T follicular helper cell (primary cell): Measurements from ENCODE around the gene ERC2.
"Not testable (repeated sequence)": the region's sequence is repeated elsewhere in the genome, so short reads cannot be mapped to it uniquely, and the experiment has no call there.

Experiments
- DNase-seq: peaks from one replicate; pipeline ENCODE4 v3.0.0-alpha.2; 2020; ENCODE audit warnings: low read depth

ERC2 gene

DNA sequence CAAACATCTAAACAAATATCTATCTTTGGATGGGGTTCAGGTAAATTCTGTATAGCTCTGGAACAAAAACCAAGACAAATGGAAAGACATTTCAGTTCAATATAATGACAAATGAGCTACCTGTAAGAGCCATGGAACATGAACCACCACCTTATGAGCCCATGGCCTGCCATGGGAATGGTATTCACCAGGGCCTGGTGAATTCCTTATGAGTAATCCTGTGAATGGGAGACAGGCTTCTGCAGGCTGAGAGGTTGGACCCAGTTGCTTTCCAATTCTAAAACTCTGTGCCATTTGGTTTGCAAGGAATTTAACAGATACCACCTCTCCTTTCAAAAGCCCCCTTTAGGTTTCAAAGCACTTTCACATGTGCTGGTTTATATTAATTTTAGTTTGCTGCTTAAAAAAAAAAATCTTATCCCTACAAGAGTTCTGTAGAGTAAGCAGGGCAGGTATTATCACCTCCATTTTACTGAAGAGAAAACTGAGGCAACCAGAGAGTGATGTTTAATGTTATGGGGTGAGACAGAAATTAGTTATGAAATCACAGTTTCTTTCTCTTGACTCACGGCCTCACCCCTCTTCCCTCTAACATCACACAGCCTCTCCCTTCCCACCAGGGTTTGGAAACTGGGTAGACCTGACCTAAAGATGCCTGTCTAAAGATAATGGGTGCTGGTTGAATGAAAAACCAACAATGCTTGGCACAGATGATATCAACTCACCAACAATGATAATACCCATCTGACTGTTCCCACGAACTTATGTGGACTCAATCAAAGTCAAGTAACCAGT is 583.6 kb downstream of the ERC2 start:
- DNase-seq = no peak

GRCh38 chr3:55884066-55884465 is 584.2 kb downstream of the ERC2 start:
- DNase-seq = no peak

GRCh38 chr3:55882006-55882405 is 586.3 kb downstream of the ERC2 start:
- no peak for DNase-seq

GRCh38 chr3:55880357-55880756 is 587.9 kb downstream of the ERC2 start:
- DNase-seq = no peak

DNA sequence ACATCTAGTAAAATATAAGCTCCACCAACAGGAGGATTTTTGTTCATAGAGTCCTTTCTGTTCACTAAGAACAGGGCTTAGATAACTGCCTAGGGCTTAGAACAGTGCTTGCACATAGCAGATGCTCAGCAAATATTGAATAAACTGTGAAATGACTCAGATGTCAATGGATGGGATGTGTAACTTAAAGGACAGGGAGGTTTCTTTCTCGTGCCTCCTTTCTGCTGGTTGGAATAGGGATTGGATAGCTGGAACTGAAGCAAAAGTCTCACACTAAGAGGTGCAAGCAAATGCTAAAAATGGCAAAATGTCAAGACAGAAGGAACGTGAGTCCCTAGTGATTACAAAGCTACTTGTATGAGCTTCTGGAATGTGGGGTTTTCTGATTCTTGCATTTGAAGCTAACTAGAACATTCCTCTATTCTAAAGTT is 588.4 kb downstream of the ERC2 start:
- DNase-seq = no peak

DNA sequence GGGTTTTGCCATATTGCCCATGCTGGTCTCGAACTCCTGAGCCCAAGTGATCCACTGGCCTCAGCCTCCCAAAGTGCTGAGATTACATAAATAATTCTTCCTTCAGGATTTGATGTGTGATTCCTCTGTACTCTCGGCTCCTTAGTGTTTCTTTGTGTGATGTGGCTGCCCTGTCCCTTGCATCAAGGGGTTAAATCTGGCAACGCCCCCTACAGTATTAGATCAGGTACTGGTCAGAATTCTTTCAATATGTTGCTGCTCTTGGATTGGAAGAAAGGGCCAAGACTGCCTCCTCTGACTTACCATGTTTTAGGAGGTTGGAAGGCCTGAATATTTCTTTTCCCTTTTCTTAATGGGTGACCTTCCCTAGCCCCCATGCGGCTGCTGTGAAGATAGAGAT is 590.6 kb downstream of the ERC2 start:
- no peak for DNase-seq

DNA sequence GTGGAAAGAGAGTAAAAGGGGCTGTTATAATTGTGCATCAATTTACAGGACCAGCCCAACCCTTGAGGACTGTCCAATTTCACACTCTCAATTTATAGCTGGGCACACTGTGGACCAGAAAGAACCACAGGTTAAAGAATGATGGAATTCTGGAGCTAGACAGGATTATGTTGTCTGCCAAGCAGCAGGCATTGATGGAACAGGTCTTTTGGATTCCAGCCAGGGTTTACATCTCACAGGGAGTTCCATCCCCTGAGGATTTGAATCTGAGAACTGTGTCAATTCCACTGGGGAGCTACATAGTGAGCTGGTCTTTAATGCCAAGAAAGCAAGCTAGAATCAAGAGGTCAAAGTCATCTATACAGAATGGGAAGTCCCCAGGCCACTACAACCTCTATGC is 591.7 kb downstream of the ERC2 start:
- no peak for DNase-seq

GRCh38 chr3:55875113-55875512 is 593.2 kb downstream of the ERC2 start:
- no peak for DNase-seq

- DNase-seq = no peak
Observed at GRCh38 chr3:55873523-55874254, 594.6 kb downstream of the ERC2 start.

GRCh38 chr3:55870594-55870993 is 597.7 kb downstream of the ERC2 start:
- no peak for DNase-seq

GRCh38 chr3:55868347-55868746 is 599.9 kb downstream of the ERC2 start:
- DNase-seq = no peak

DNA sequence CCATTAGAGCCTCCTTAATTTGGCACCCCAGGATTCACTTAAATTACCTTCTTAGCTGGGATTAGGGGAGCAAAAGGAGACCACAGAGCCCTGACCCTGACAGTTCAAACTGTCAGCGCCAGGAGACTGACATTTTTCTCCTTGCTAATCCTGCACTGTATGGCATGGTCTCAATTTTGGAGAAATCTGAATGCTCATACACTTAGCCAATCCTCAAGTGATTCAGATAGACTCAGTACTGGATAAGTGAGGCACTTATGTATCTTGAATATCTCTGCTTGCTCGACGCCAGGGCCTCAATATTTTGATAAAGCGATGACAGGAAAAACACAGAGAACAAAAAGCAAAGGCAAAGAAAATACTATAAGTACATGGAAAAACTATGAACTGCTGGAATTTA is 605.2 kb downstream of the ERC2 start:
- DNase-seq = no peak

DNA sequence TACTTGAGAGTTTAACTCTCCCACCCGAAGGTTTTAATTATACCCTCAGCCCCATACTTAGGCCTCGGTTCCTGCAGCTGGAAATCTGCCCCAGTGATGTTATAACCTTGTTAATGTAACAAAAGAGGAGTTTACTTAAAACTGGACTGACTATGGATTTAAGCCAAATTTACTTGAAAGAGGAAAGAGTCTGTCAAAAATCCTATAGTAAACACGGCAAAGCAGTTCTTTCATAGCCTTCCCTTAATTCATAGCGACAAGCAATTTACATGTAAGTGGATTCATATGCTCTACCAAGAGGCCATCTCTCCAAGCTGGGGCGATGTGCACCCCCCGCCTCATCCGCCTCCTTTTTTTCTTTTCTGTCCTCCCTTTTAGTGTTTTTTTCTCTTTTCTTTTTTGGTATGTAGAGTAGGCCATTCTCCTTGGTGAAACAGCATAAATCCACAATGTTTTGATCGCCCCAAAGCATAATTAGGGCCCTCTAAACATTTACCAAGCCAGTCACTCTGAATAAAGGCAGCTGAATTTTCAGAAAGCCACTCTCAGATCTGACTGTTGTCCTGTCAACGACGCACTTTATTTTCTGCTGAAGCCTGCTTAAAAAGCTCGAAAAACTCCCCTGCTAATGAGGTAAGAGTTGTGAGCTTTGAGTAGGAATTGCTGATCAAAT is 608.1 kb downstream of the ERC2 start:
- DNase-seq = no peak

GRCh38 chr3:55859305-55859704 is 609.0 kb downstream of the ERC2 start:
- no peak for DNase-seq

- no peak for DNase-seq
Observed at GRCh38 chr3:55858727-55859126, 609.5 kb downstream of the ERC2 start.

GRCh38 chr3:55858302-55858701 is 610.0 kb downstream of the ERC2 start:
- DNase-seq = no peak

- no peak for DNase-seq
Observed at GRCh38 chr3:55857633-55858032, 610.6 kb downstream of the ERC2 start.

DNA sequence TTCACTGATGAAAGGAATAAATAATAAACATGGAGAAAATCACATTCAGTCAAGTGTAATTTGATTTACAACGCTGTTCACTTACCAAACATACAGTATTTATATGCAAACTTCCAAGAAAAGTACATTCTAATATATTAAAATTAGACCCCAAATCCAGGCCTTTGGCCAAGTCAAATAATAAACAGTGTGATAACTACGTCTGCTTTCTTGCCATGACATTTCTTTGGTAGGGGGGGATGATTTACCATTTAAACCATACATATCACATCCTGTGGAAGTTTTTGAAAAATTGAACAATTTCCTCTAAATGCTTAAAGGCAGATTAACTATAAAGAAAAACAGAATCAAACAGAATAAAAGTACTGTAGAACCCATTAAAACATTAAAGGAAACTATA is 613.0 kb downstream of the ERC2 start:
- DNase-seq = no peak

DNA sequence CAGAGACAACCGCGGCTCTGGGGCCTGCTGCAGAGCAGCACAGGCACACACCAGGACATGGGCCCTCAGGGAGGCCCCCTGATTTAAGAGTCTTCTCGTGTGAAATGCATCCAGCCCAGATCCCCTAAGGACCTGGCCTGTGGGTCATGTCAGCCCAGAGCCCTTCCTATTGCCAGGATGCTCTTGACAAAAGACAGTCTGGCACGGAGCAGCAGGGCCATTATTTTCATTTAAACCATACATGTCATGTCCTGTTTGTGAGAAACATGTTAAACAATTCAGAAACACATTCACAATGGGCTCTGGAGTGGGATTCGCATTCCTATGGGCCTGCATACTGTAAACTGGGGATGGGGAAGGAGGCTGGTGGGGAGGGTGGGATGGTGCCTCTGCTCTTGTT is 613.8 kb downstream of the ERC2 start:
- no peak for DNase-seq

- no peak for DNase-seq
Observed at GRCh38 chr3:55852326-55852725, 615.9 kb downstream of the ERC2 start.

DNA sequence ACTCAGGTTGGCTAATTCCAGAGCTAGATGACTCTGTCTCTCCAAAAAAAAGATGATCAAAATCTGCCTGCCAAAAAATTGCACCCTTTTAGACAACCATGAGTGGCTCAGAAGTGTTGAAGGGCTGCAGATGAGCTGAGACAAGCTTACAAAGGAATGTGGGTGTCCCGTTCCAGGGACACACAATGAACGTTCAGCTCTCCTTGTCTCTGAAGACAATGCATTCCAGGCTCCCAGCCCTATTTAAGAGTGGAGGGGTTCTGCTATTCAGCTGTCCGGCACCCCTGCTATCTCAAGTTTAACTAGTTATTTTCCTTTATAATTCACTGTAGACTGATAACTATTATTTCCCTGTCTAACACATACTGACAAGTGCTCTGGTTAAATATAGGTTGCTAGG is 626.1 kb downstream of the ERC2 start:
- DNase-seq = no peak

- not testable (repeated sequence) for DNase-seq
Observed at GRCh38 chr3:55831876-55832275, 636.4 kb downstream of the ERC2 start.

- DNase-seq = no peak
Observed at GRCh38 chr3:55828712-55829111, 639.6 kb downstream of the ERC2 start.
